ENCODE measurements around the gene PPM1A.
A peak's percentile ranks its signal among the peaks of the same experiment; 100 is the strongest.
"Not testable (repeated sequence)": the region's sequence is repeated elsewhere in the genome, so short reads cannot be mapped to it uniquely, and the experiment has no call there.

The PPM1A gene

DNA sequence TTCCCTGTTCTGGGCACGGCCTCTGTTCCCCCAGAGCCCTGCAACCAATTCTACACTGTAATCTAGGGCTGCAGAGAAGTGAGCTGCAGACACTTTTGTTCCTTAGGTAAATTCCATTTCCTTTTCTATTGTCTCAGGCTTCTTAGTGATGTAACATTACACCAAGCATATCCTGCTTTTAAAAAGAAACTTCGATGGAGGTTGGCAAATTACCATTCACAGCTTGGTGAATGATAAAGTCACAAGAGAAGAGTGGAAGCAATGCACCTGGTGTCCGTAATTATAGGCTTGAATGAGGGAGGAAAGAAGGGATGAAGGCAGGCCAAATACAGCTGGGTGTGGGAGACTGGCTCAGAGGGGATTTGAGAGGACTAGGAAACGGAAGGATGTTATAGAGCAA lies 68.6 kb downstream of the PPM1A start:
- DNase-seq (ENCODE audit: low read depth in 2 of 3, low spot score in 1 of 3), result no peak

DNA sequence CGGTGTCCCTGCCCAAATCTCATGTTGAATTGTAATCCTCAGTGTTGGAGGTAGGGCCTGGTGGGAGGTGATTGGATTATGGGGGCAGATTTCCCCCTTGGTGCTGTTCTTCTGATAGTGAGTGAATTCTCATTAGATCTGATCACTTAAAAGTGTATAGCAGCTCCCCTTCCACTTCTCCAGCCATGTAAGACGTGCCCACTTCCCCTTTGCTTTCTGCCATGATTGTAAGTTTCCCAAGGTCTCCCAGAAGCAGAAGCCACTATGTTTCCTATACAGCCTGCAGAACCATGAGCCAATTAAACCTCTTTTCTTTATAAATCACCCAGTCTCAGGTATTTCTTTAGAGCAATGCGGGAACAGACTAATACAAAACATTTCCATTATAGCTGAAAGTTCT lies 71.8 kb downstream of the PPM1A start:
- DNase-seq (ENCODE audit: low read depth in 2 of 3, low spot score in 1 of 3), result not testable (repeated sequence)

DNA sequence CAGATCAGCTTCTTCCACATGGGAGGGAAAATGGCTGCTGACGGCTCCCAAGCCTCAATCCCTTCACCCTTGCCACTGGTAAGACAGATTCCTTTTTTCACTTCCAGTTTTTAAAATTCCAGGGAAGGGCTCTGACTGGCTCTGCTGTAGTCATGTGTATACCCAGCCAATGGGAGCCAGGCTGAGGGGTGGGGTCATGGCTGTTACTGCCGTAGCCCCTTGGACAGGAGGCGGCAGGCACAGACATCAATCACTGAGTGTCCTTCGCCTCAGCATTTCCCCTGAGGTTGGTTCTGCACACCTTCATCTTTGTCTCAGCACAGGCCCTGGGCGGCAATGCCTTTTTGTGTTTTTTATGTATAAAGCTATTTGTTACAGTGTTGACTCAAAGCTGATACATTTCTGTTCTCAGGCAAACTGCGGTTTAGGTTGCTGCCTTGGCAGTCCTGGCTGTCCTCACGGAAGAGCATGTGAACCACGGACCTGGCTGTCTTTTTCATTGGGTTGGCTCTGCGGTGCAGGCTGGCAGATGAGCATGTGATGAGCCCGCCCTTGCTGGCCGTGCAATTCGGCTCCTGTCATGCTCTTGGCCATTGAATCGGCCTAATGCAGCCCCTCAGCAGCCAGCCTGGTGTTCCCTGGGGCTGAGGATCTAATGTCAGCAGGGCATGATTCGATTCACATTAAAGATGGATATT lies 74.3 kb downstream of the PPM1A start:
- DNase-seq (ENCODE audit: low read depth in 2 of 3, low spot score in 1 of 3), result no peak

DNA sequence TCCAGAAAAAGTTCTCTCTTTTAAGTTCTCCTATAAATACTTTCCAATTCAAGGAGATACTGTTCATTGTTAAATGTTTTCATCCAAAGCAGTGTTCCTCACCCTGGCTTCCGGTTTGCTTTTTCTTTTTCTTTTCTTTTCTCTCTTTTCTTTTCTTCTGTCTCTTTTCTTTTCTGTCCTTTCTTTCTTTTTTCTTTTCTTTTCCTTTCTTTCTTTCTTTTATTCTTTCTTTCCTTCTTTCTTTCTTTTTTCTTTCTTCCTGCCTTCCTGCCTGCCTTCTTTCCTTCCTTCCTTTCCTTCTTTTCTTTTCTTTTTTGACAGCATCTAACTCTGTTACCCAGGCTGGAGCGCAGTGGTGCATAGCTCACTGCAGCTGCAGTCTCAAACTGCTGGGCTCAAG lies 75.8 kb downstream of the PPM1A start:
- no peak for DNase-seq (ENCODE audit: low read depth in 2 of 3, low spot score in 1 of 3)

DNA sequence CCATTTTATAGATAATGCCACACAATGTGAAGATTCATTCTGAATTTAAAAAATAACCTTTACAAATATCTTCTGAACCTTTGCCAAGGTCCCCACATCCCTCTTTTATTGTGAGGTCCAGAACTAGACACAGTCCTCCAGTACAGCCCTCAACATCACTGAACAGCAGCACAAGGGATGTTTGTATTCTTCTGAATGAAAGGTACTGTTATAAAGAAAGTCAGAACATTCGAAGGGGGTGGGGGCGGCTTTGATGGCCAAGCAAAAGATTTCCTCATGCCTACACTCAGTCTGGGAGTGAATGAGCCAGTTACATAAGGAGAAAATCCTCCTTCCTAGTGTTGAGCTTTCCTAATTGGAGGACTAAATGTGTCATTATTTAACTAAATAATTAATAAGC lies 77.3 kb downstream of the PPM1A start:
- DNase-seq (ENCODE audit: low read depth in 2 of 3, low spot score in 1 of 3), result no peak

DNA sequence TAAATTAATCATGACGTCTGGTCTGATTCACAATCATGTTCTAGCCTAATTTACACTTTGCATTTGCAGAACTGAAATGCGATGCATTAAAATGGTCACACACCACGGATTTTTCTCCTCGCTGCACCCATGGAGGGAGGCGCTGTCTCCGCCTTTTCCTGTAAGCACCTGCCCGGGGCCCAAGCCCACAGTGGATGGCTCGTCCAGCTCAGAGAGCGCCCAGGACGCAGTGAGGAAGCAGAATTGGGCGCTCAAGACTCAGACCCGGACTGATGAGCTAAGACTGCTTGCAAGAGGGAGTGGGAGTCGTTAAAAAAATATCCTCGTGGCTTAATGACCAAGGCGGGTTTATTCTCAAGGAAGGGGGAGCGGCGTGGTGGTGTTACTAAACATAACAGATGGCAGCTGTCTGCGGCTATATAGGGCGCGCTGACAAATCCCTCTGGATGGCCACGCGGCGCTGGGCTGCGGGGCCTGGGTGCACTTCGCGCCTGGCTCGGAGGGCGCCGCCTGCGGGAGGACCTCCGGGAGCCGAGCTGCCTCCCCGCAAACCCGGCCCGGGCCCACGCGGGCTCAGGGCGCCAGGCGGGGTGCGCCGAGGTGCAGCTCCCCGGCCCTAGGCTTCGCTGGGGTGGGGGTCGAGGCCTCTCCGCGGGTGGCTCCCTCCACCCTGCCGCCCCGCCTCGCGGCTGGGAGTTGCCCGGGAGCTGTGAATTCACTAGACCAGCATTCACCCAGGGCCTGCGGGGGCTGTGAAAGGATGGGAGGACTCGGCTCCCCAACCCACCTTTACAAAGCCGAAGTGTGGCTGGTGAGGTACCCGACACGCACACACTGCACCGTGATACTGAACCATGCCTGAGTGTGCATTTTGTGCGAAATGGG lies 78.7 kb downstream of the PPM1A start:
- DNase-seq (ENCODE audit: low read depth in 2 of 3, low spot score in 1 of 3), result peak; percentile 14 to 37 (median 20)

DNA sequence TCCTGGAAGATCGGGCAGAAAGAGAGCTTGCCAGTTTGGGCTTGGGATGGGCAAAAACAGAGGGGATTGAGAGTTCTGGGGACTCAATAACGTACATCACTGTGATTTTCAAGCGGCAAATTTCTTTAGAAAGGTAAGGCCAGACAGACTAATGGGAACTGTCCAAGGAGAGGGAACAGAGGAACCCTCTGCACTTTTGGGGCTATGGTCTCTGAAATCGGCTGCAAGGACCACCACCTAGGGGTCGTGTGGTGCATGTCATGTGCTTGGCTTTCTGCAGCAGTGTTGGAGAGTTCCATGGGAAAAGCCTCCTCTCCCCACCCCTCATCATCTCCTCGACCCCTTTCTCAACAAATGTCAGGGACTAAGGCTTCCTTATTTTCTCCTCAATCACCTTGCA lies 79.6 kb downstream of the PPM1A start:
- no peak for DNase-seq (ENCODE audit: low read depth in 2 of 3, low spot score in 1 of 3)

DNA sequence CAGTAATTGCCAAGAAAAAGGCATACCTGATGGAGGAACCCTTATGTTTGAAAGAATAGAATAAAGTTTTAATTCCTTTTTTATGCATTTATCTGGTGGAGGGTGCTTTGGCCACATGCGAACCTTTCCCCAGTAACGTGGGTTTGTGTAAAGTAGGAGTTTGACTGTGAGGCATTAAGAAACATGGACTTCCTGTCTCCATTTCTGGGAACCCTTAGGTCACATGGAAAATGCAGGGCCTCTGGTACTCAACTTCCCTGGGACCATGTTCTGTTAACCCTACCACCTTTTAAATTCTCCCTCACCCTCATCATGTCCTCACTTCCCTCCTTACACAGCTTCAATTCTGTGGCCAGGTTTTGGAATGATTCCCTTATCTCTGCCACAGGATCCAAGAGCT lies 80.3 kb downstream of the PPM1A start:
- no peak for DNase-seq (ENCODE audit: low read depth in 2 of 3, low spot score in 1 of 3)

- peak; percentile 63 to 82 (median 66) for DNase-seq (ENCODE audit: low read depth in 2 of 3, low spot score in 1 of 3)
Measured at GRCh38 chr14:60331201-60332045, 82.4 kb downstream of the PPM1A start.

- no peak for DNase-seq (ENCODE audit: low read depth in 2 of 3, low spot score in 1 of 3)
Measured at GRCh38 chr14:60332046-60332399, 83.0 kb downstream of the PPM1A start.

DNA sequence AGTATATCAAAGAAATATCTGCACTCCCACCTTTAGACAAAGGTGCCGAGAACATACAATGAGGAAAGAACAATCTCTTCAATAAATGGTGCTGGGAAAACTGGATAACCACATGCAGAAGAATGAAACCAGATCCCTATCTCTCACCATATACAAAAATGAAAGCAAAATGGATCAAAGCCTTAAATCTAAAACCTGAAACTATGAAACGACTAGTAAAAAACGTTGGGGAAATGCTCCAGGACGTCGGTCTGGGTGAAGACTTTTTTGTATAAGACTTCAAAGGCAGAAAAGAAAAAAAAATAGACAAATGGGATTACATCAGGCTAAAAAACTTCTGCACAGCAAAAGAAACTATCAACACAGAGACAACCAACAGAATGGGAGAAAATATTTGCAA lies 83.8 kb downstream of the PPM1A start:
- DNase-seq (ENCODE audit: low read depth in 2 of 3, low spot score in 1 of 3), result no peak

- DNase-seq (ENCODE audit: low read depth in 2 of 3, low spot score in 1 of 3), result no peak
Measured at GRCh38 chr14:60339571-60339970, 90.5 kb downstream of the PPM1A start.

GRCh38 chr14:60343571-60344071 lies 94.6 kb downstream of the PPM1A start:
- no peak for DNase-seq (ENCODE audit: low read depth in 2 of 3, low spot score in 1 of 3)

DNA sequence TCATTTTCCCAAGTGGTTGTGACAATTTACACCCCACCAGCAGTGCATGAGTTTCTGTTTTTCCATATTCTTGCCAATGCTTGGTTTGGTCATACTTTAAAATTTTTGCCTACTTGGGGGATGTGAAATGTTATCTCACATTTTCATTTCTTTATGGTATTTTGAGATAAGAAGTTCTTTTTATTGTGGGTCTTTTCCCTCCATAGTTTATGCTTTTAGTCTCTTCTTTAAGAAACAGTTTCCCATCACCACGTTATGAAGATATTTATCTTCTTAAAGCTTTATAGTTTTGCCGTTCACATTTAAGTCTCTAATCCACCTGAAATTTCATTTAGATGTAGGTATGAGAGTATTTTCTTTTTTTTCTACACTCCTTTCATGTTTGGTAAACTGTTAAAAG lies 95.7 kb downstream of the PPM1A start:
- DNase-seq (ENCODE audit: low read depth in 2 of 3, low spot score in 1 of 3), result no peak

DNA sequence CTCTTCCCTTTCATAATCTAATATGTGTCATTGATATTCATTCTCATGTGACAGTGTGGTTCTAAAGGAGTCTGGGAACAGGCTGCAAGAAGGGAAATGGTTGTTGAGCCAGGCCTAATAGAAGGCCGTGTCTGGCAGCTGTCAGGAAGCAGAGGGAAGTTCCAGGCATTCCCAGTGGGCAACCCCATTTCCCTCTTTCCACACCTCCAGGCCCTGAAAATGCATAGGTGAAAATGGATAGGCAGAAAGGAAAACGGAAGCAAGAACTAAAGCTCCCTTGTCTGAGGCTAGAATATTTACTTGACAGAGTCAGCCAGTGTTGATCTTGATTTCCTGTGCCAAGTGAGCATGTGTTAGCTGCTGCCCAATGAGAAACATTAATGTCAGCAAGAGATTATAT lies 97.7 kb downstream of the PPM1A start:
- no peak for DNase-seq (ENCODE audit: low read depth in 2 of 3, low spot score in 1 of 3)

GRCh38 chr14:60348211-60348610 lies 99.2 kb downstream of the PPM1A start:
- DNase-seq (ENCODE audit: low read depth in 2 of 3, low spot score in 1 of 3), result no peak

Measured in stimulated activated CD4-positive, alpha-beta T cell treated with anti-CD3 and anti-CD28 coated beads, Interleukin-12 subunit alpha, Interleukin-12 subunit beta, amount 100 ng/mL, for 48 hours (primary cell).